GM23338 (cell line): ENCODE data around the gene OSBPL10. TPM values are rescaled to one million over a fixed set of nuclear protein-coding genes. Genes with fewer than 3 reads are reported as not detected.

Source experiments
- ATAC-seq: fragments of 200-7000 bp; cut with Tn5 transposase; 3 replicates; pipeline ENCODE4 v1.9.1; 2020
- DNase-seq: peaks from one replicate; pipeline ENCODE4 v3.0.0-alpha.2; 2015; ENCODE audit warnings: low spot score
- H2AFZ ChIP-seq: fragments of 200-600 bp; sonication (generic); 2 replicates; pipeline ENCODE4 v1.8.0; 2016; ENCODE audit warnings: antibody characterized with exemption, mild to moderate bottlenecking, moderate library complexity
- H3F3A ChIP-seq: fragments of 200-600 bp; sonication (generic); replicated peaks from 2 replicates; pipeline ENCODE4 v1.8.0; 2017; ENCODE audit warnings: antibody characterized with exemption, mixed run types, low read depth
- H3K27ac ChIP-seq: fragments of 200-600 bp; sonication (generic); 2 replicates; pipeline ENCODE4 v1.6.1; 2016; ENCODE audit warnings: low read depth
- H3K27me3 ChIP-seq: fragments of 200-600 bp; sonication (generic); 2 replicates; pipeline ENCODE4 v1.8.0; 2016; ENCODE audit warnings: mild to moderate bottlenecking, mixed run types, moderate library complexity; ENCODE audit not compliant: insufficient read depth
- H3K36me3 ChIP-seq: fragments of 200-600 bp; sonication (generic); 2 replicates; pipeline ENCODE4 v1.8.0; 2016; ENCODE audit warnings: mild to moderate bottlenecking; ENCODE audit not compliant: insufficient read depth
- H3K4me1 ChIP-seq: fragments of 200-600 bp; sonication (generic); 2 replicates; pipeline ENCODE4 v1.8.0; 2016; ENCODE audit warnings: mild to moderate bottlenecking, moderate library complexity; ENCODE audit not compliant: insufficient read depth
- H3K4me2 ChIP-seq: fragments of 200-600 bp; sonication (generic); 2 replicates; pipeline ENCODE4 v1.7.1; 2017; ENCODE audit warnings: mixed run types
- H3K4me3 ChIP-seq: fragments of 200-600 bp; sonication (generic); 2 replicates; pipeline ENCODE4 v1.6.1; 2016; ENCODE audit warnings: mixed run types
- H3K79me2 ChIP-seq: fragments of 200-600 bp; sonication (generic); replicated peaks from 2 replicates; pipeline ENCODE4 v1.8.0; 2017; ENCODE audit warnings: mild to moderate bottlenecking; ENCODE audit not compliant: insufficient read depth
- H3K9me2 ChIP-seq: fragments of 200-600 bp; sonication (generic); 2 replicates; pipeline ENCODE4 v1.8.0; 2017; ENCODE audit not compliant: insufficient read depth
- H4K20me1 ChIP-seq: fragments of 200-600 bp; sonication (generic); replicated peaks from 2 replicates; pipeline ENCODE4 v1.8.0; 2017; ENCODE audit warnings: mild to moderate bottlenecking; ENCODE audit not compliant: insufficient read depth
- H3K27ac Mint-ChIP-seq: 2 replicates; pipeline ENCODE4 v1.8.0; 2020; ENCODE audit warnings: inconsistent platforms, mild to moderate bottlenecking, moderate library complexity, mixed read lengths
- H3K27me3 Mint-ChIP-seq: 3 replicates; pipeline ENCODE4 v1.8.0; 2022; ENCODE audit warnings: low read depth, mild to moderate bottlenecking, moderate library complexity, mixed read lengths, inconsistent platforms; ENCODE audit not compliant: insufficient read depth, poor library complexity
- H3K36me3 Mint-ChIP-seq: 3 replicates; pipeline ENCODE4 v1.8.0; 2021; ENCODE audit warnings: low read depth, mild to moderate bottlenecking, inconsistent platforms, moderate library complexity, mixed read lengths
- H3K4me1 Mint-ChIP-seq: 3 replicates; pipeline ENCODE4 v1.8.0; 2020; ENCODE audit warnings: mild to moderate bottlenecking, inconsistent platforms, mixed read lengths
- H3K4me3 Mint-ChIP-seq: 3 replicates; pipeline ENCODE4 v1.8.0; 2021; ENCODE audit warnings: moderate library complexity, mild to moderate bottlenecking, inconsistent platforms, mixed read lengths
- H3K9me3 Mint-ChIP-seq: 3 replicates; pipeline ENCODE4 v1.8.0; 2020; ENCODE audit warnings: moderate library complexity, mild to moderate bottlenecking, inconsistent platforms, mixed read lengths
- CREB1 ChIP-seq: fragments of 250-450 bp; sonication (Bioruptor Pico); IDR thresholded peaks from 2 replicates; pipeline ENCODE4 v1.5.0; 2020; ENCODE audit warnings: low read depth, mild to moderate bottlenecking, moderate library complexity
- POLR2AphosphoS5 ChIP-seq: IDR thresholded peaks from 2 replicates; pipeline ENCODE4 v1.6.1; 2016; ENCODE audit warnings: antibody characterized with exemption, low read depth
- ZNF114 ChIP-seq: fragments of 250-450 bp; sonication (Bioruptor Pico); IDR thresholded peaks from 2 replicates; pipeline ENCODE4 v1.5.0; 2020; ENCODE audit warnings: mild to moderate bottlenecking, moderate library complexity
- ZNF331 ChIP-seq: fragments of 250-450 bp; sonication (Bioruptor Pico); IDR thresholded peaks from 2 replicates; pipeline ENCODE4 v1.5.0; 2020; ENCODE audit warnings: low read depth, mild to moderate bottlenecking, moderate library complexity
- polyA plus RNA-seq: library from polyadenylated mRNA; unstranded; fragments of >200 nt; fragmentation: Nextera tagmentation; extraction: Ambion mirVana; gene quantifications from 2 replicates; pipeline ENCODE4 v1.2.1, GENCODE V29; 2016
- total RNA-seq: library from RNA; depleted of rRNA; stranded (reverse); fragments of >200 nt; shearing (Covaris generic); gene quantifications from 2 replicates; pipeline ENCODE4 v1.2.3, GENCODE V29; 2014
- TF ChIP-seq, protein P1 (sequence below), 2 experiments: fragments of 200-600 bp in 1 of 2; sonication (generic) in 1 of 2; conservative IDR thresholded peaks; 2 replicates each; pipeline versions ENCODE4 v1.5.1 to v1.6.1; 2016 to 2017; ENCODE audit warnings: antibody characterized with exemption in 2 of 2, low read depth in 2 of 2, mild to moderate bottlenecking in 2 of 2, moderate library complexity in 1 of 2
- TF ChIP-seq, protein P2 (sequence below): fragments of 250-450 bp; sonication (Bioruptor Pico); IDR thresholded peaks from 2 replicates; pipeline ENCODE4 v1.5.0; 2020; ENCODE audit warnings: mild to moderate bottlenecking, moderate library complexity

OSBPL10 gene
- total and polyA plus RNA-seq, 2 experiments from 2014 or later: 23.8 to 149 TPM

DNA sequence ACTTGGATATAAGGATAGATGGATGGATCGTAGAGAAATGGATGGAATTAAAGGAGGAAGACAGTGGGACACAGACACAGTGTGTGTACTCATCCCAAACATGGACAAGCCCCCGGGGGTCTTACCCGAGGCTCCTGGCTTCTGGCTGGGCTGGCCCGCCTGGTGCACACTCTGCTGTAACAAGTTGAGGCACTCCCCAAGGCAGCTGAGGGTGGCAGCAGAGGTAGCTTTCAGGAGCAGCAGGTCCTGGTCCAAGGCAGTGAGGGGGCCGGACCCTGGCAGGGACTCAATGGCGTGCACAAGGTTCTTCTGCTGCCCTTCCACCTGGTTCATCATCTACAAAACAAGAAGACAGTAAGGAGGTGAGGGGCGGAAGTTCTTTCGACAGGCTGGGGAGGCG lies 233.3 kb downstream of the OSBPL10 start:
- Histone ChIP-seq H3K4me1 (no peaks in the 10 kb centered on the region; the same call in none of the 2 replicates), H3K27me3 (no peaks in the 10 kb centered on the region), H3K4me3 (no peak overlapping the region), H3K79me2 (peaks cover 30% of the 10 kb centered on the region), H3K4me2 (no peak overlapping the region), H4K20me1 (peaks cover 10% of the 10 kb centered on the region), H3K36me3 (no peaks in the 10 kb centered on the region; the same call in 1 of the 2 replicates), H2AFZ (no peak overlapping the region), H3K9me2 (no peaks in the 10 kb centered on the region), H3F3A (no peaks in the 10 kb centered on the region), H3K27ac (no peak overlapping the region)
- Mint-ChIP-seq H3K27me3 (peaks cover 10% of the 10 kb centered on the region), H3K4me3 (no peak overlapping the region), H3K36me3 (peaks cover 17% of the 10 kb centered on the region), H3K9me3 (no peaks in the 10 kb centered on the region), H3K27ac (0 out of 2 replicates have a peak overlapping the region, but pooled peaks have one; percentile 54), H3K4me1 (peaks cover 9% of the 10 kb centered on the region)
- TF ChIP-seq CREB1 (CRISPR knock-in tag) (no peak), POLR2AphosphoS5 (no peak), ZNF331 (CRISPR knock-in tag) (no peak), ZNF114 (no peak)
- TF ChIP-seq, protein P1, sequence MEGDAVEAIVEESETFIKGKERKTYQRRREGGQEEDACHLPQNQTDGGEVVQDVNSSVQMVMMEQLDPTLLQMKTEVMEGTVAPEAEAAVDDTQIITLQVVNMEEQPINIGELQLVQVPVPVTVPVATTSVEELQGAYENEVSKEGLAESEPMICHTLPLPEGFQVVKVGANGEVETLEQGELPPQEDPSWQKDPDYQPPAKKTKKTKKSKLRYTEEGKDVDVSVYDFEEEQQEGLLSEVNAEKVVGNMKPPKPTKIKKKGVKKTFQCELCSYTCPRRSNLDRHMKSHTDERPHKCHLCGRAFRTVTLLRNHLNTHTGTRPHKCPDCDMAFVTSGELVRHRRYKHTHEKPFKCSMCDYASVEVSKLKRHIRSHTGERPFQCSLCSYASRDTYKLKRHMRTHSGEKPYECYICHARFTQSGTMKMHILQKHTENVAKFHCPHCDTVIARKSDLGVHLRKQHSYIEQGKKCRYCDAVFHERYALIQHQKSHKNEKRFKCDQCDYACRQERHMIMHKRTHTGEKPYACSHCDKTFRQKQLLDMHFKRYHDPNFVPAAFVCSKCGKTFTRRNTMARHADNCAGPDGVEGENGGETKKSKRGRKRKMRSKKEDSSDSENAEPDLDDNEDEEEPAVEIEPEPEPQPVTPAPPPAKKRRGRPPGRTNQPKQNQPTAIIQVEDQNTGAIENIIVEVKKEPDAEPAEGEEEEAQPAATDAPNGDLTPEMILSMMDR (conservative IDR thresholded peaks at IDR 0.05; ENCODE audit: low read depth in 2 of 2): 0 out of 4 replicates have a peak, but pooled peaks of 1 of the 2 experiments have one; percentile 4
- TF ChIP-seq, protein P2, sequence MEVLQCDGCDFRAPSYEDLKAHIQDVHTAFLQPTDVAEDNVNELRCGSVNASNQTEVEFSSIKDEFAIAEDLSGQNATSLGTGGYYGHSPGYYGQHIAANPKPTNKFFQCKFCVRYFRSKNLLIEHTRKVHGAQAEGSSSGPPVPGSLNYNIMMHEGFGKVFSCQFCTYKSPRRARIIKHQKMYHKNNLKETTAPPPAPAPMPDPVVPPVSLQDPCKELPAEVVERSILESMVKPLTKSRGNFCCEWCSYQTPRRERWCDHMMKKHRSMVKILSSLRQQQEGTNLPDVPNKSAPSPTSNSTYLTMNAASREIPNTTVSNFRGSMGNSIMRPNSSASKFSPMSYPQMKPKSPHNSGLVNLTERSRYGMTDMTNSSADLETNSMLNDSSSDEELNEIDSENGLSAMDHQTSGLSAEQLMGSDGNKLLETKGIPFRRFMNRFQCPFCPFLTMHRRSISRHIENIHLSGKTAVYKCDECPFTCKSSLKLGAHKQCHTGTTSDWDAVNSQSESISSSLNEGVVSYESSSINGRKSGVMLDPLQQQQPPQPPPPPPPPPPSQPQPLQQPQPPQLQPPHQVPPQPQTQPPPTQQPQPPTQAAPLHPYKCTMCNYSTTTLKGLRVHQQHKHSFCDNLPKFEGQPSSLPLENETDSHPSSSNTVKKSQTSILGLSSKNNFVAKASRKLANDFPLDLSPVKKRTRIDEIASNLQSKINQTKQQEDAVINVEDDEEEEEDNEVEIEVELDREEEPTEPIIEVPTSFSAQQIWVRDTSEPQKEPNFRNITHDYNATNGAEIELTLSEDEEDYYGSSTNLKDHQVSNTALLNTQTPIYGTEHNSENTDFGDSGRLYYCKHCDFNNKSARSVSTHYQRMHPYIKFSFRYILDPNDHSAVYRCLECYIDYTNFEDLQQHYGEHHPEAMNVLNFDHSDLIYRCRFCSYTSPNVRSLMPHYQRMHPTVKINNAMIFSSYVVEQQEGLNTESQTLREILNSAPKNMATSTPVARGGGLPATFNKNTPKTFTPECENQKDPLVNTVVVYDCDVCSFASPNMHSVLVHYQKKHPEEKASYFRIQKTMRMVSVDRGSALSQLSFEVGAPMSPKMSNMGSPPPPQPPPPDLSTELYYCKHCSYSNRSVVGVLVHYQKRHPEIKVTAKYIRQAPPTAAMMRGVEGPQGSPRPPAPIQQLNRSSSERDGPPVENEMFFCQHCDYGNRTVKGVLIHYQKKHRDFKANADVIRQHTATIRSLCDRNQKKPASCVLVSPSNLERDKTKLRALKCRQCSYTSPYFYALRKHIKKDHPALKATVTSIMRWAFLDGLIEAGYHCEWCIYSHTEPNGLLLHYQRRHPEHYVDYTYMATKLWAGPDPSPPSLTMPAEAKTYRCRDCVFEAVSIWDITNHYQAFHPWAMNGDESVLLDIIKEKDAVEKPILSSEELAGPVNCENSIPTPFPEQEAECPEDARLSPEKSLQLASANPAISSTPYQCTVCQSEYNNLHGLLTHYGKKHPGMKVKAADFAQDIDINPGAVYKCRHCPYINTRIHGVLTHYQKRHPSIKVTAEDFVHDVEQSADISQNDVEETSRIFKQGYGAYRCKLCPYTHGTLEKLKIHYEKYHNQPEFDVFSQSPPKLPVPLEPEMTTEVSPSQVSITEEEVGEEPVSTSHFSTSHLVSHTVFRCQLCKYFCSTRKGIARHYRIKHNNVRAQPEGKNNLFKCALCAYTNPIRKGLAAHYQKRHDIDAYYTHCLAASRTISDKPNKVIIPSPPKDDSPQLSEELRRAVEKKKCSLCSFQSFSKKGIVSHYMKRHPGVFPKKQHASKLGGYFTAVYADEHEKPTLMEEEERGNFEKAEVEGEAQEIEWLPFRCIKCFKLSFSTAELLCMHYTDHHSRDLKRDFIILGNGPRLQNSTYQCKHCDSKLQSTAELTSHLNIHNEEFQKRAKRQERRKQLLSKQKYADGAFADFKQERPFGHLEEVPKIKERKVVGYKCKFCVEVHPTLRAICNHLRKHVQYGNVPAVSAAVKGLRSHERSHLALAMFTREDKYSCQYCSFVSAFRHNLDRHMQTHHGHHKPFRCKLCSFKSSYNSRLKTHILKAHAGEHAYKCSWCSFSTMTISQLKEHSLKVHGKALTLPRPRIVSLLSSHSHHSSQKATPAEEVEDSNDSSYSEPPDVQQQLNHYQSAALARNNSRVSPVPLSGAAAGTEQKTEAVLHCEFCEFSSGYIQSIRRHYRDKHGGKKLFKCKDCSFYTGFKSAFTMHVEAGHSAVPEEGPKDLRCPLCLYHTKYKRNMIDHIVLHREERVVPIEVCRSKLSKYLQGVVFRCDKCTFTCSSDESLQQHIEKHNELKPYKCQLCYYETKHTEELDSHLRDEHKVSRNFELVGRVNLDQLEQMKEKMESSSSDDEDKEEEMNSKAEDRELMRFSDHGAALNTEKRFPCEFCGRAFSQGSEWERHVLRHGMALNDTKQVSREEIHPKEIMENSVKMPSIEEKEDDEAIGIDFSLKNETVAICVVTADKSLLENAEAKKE (CRISPR knock-in tag): no peak
- DNase-seq (no peak), ATAC-seq (no peak)
